HPDE6-E6E7 (cell line): Measurements from ENCODE around the gene OR4E2.
"Not testable (repeated sequence)": the region's sequence is repeated elsewhere in the genome, so short reads cannot be mapped to it uniquely, and the experiment has no call there.

Source experiments
- DNase-seq: peaks from one replicate; pipeline ENCODE4 v3.0.0; 2011; ENCODE audit warnings: missing footprints; ENCODE audit errors: extremely low spot score

Gene OR4E2

GRCh38 chr14:21653331-21653885 is at the start of gene OR4E2:
OR4E2 (plus strand) TSS chr14:21653835; CDS start chr14:21665083, 11,248 bp downstream.
- DNase-seq, result no peak

- no peak for DNase-seq
Measured at GRCh38 chr14:21612324-21612723, 41.3 kb upstream of the OR4E2 start.

GRCh38 chr14:21614240-21614639 is 39.4 kb upstream of the OR4E2 start:
- no peak for DNase-seq

GRCh38 chr14:21617614-21618013 is 36.0 kb upstream of the OR4E2 start:
- no peak for DNase-seq

- no peak for DNase-seq
Measured at GRCh38 chr14:21626491-21627230, 27.0 kb upstream of the OR4E2 start.

GRCh38 chr14:21630503-21630902 is 23.1 kb upstream of the OR4E2 start:
- DNase-seq, result not testable (repeated sequence)

- DNase-seq, result peak; percentile 17
Measured at GRCh38 chr14:21631084-21631483, 22.6 kb upstream of the OR4E2 start.

- DNase-seq, result no peak
Measured at GRCh38 chr14:21634840-21635239, 18.8 kb upstream of the OR4E2 start, which contains the start of gene OR10G2. OR10G2 (minus strand) TSS chr14:21634940; CDS start chr14:21634842, 98 bp downstream.

GRCh38 chr14:21642683-21643082 is 11.0 kb upstream of the OR4E2 start:
- no peak for DNase-seq

- DNase-seq, result no peak
Measured at GRCh38 chr14:21643407-21643806, 10.2 kb upstream of the OR4E2 start.

- no peak for DNase-seq
Measured at GRCh38 chr14:21647380-21647779, 6.3 kb upstream of the OR4E2 start.

GRCh38 chr14:21652209-21652808 is 1.3 kb upstream of the OR4E2 start:
- DNase-seq, result no peak

- no peak for DNase-seq
Measured at GRCh38 chr14:21654215-21654614, 580 bp downstream of the OR4E2 start.

- DNase-seq, result no peak
Measured at GRCh38 chr14:21656980-21657379, 3.3 kb downstream of the OR4E2 start.

- DNase-seq, result no peak
Measured at GRCh38 chr14:21668377-21668776, 14.7 kb downstream of the OR4E2 start.

GRCh38 chr14:21669284-21669683 is 15.6 kb downstream of the OR4E2 start:
- no peak for DNase-seq

- DNase-seq, result no peak
Measured at GRCh38 chr14:21671371-21671770, 17.7 kb downstream of the OR4E2 start.

- DNase-seq, result no peak
Measured at GRCh38 chr14:21672116-21672515, 18.5 kb downstream of the OR4E2 start.

GRCh38 chr14:21673718-21674117 is 20.1 kb downstream of the OR4E2 start, which contains the start of gene OR4E1:
OR4E1 (minus strand) TSS chr14:21673818; CDS start chr14:21670935, 2,883 bp downstream.
- DNase-seq, result no peak

- no peak for DNase-seq
Measured at GRCh38 chr14:21675566-21675965, 21.9 kb downstream of the OR4E2 start.

- DNase-seq, result no peak
Measured at GRCh38 chr14:21680072-21680471, 26.4 kb downstream of the OR4E2 start.

GRCh38 chr14:21686468-21686867 is 32.8 kb downstream of the OR4E2 start:
- DNase-seq, result no peak

- no peak for DNase-seq
Measured at GRCh38 chr14:21694425-21694824, 40.8 kb downstream of the OR4E2 start.
